ENCODE data around the gene NUDT21.
A peak's percentile ranks its signal among the peaks of the same experiment; 100 is the strongest.

NUDT21 gene

DNA sequence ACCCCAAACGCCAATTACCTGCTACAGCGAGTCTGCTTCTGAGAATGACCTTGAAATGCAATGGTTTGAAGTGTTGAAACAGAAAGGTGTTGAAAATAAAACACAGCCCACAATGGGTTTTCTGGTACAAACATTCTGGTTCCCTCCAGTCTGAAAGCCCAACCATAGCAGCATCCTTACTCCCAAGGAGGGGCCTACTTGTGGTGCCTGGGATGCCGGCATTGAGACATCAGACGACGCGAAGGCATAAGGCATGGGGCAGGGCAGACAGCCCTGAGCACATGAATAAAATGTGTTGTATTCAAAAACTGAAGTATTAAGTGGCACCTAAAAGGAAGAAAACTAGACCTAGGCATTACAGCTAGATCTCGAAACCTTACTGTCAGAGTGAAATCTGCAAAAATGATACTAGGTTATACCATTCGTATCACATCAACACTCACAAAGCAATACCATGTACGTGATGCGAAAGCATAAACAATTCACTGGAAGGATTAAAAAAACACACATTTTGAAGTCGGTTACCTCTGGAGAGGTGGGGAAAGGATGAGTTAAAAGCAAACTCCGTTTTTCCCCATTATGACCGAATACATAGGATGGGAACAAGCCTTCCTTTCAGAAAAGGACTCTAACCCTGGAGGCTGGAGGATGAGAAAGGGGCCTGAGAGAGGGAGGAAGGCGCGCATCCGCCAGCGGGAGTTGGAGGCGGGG is 702 bp downstream of the NUDT21 start:
- Histone ChIP-seq H3K4me2 (ENCODE audit: low read length, poor library complexity, severe bottlenecking) (peak overlapping the region; percentile 75), H3K27me3 (ENCODE audit: control insufficient read depth in 1 of 2, insufficient read depth in 1 of 2, low read length in 2 of 2) (no peaks in the 10 kb centered on the region), H2BK15ac (ENCODE audit: low read depth, poor library complexity, severe bottlenecking) (no peak overlapping the region), H3K36me3 (ENCODE audit: control insufficient read depth in 1 of 2, insufficient read depth in 2 of 2, low read depth in 1 of 2, low read length in 2 of 2) (peaks cover 0 to 45% of the 10 kb centered on the region in 2 experiments), H2AK5ac (ENCODE audit: low read length, severe bottlenecking) (no peak overlapping the region), H3K4me1 (ENCODE audit: control insufficient read depth, insufficient read depth, low read depth, low read length) (peaks cover 11% of the 10 kb centered on the region), H3K4me3 (ENCODE audit: insufficient read depth in 1 of 2, low read depth in 1 of 2, low read length in 2 of 2) (peak overlapping the region; percentile 91 to 93), H3K23ac (ENCODE audit: low read length in 2 of 2) (peak overlapping the region in 1 of 2 experiments; percentile 83), H3K9ac (ENCODE audit: low read length) (peak overlapping the region; percentile 95), H2AFZ (ENCODE audit: low read depth, low read length) (peak overlapping the region; percentile 92), H2BK12ac (ENCODE audit: low read length in 2 of 2) (no peak overlapping the region), H3K27ac (ENCODE audit: low read length, poor library complexity, severe bottlenecking) (no peak overlapping the region), H2BK120ac (ENCODE audit: low read depth, low read length) (no peak overlapping the region), H2BK5ac (ENCODE audit: low read depth, low read length, poor library complexity, severe bottlenecking) (peak overlapping the region; percentile 75), H3K18ac (ENCODE audit: low read depth in 1 of 2, low read length in 2 of 2) (peak overlapping the region in 1 of 2 experiments; percentile 97), H4K91ac (ENCODE audit: low read length) (no peak overlapping the region), H3K4ac (ENCODE audit: low read depth in 1 of 2, low read length in 2 of 2) (peak overlapping the region in 1 of 2 experiments; percentile 94), H4K8ac (ENCODE audit: low read length) (no peak overlapping the region), H3K79me1 (replicated peaks; ENCODE audit: low read length, poor library complexity, severe bottlenecking) (peaks cover 16% of the 10 kb centered on the region), H3K9me3 (ENCODE audit: control insufficient read depth, low read length) (no peaks in the 10 kb centered on the region), H3K14ac (ENCODE audit: low read length in 2 of 2) (no peak overlapping the region)
- WGBS = 4% methylated on average over 10 of the region's 18 CpGs
- peak; percentile 40 for DNase-seq

GRCh38 chr16:56448005-56448404 is 3.1 kb downstream of the NUDT21 start:
- Histone ChIP-seq H3K27me3 (ENCODE audit: control insufficient read depth in 1 of 2, insufficient read depth in 1 of 2, low read length in 2 of 2) (no peaks in the 10 kb centered on the region), H3K4me2 (ENCODE audit: low read length, poor library complexity, severe bottlenecking) (no peak overlapping the region), H3K4me1 (ENCODE audit: control insufficient read depth, insufficient read depth, low read depth, low read length) (peaks cover 11% of the 10 kb centered on the region), H3K18ac (ENCODE audit: low read depth in 1 of 2, low read length in 2 of 2) (no peak overlapping the region), H3K27ac (ENCODE audit: low read length, poor library complexity, severe bottlenecking) (no peak overlapping the region), H4K8ac (ENCODE audit: low read length) (no peak overlapping the region), H3K9ac (ENCODE audit: low read length) (peak overlapping the region; percentile 7), H3K23ac (ENCODE audit: low read length in 2 of 2) (no peak overlapping the region), H3K9me3 (ENCODE audit: control insufficient read depth, low read length) (no peaks in the 10 kb centered on the region), H2AFZ (ENCODE audit: low read depth, low read length) (no peak overlapping the region), H4K91ac (ENCODE audit: low read length) (no peak overlapping the region), H3K4ac (ENCODE audit: low read depth in 1 of 2, low read length in 2 of 2) (no peak overlapping the region), H2BK5ac (ENCODE audit: low read depth, low read length, poor library complexity, severe bottlenecking) (no peak overlapping the region), H3K14ac (ENCODE audit: low read length in 2 of 2) (no peak overlapping the region), H3K36me3 (ENCODE audit: control insufficient read depth in 1 of 2, insufficient read depth in 2 of 2, low read depth in 1 of 2, low read length in 2 of 2) (peaks cover 9 to 43% of the 10 kb centered on the region in 2 experiments), H2BK120ac (ENCODE audit: low read depth, low read length) (no peak overlapping the region), H3K4me3 (ENCODE audit: insufficient read depth in 1 of 2, low read depth in 1 of 2, low read length in 2 of 2) (no peak overlapping the region), H2BK15ac (ENCODE audit: low read depth, poor library complexity, severe bottlenecking) (no peak overlapping the region), H3K79me1 (replicated peaks; ENCODE audit: low read length, poor library complexity, severe bottlenecking) (peaks cover 16% of the 10 kb centered on the region), H2AK5ac (ENCODE audit: low read length, severe bottlenecking) (no peak overlapping the region), H2BK12ac (ENCODE audit: low read length in 2 of 2) (no peak overlapping the region)
- no peak for DNase-seq

DNA sequence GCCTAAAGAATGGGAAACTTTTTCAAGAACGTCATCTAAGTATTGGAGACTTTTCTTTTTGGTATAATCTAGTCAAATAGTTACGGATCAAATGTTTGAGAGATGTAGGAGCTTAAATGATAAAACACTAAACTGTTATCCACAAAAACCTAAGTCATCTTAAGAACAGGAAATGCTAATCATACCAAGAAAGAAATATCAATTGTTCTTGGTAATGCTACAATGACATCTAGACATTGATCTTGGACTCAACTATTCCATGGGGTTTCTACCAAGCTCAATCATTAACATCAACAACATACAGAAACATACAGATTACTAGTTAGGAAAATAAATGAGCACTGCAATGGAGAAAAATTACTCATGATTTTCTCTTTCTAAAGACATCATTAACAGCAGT is 3.8 kb downstream of the NUDT21 start:
- Histone ChIP-seq H3K36me3 (ENCODE audit: control insufficient read depth in 1 of 2, insufficient read depth in 2 of 2, low read depth in 1 of 2, low read length in 2 of 2) (peaks cover 9 to 50% of the 10 kb centered on the region in 2 experiments), H4K8ac (ENCODE audit: low read length) (no peak overlapping the region), H2AK5ac (ENCODE audit: low read length, severe bottlenecking) (no peak overlapping the region), H3K4me3 (ENCODE audit: insufficient read depth in 1 of 2, low read depth in 1 of 2, low read length in 2 of 2) (no peak overlapping the region), H2BK15ac (ENCODE audit: low read depth, poor library complexity, severe bottlenecking) (no peak overlapping the region), H3K4me2 (ENCODE audit: low read length, poor library complexity, severe bottlenecking) (no peak overlapping the region), H3K4me1 (ENCODE audit: control insufficient read depth, insufficient read depth, low read depth, low read length) (peaks cover 8% of the 10 kb centered on the region), H3K14ac (ENCODE audit: low read length in 2 of 2) (no peak overlapping the region), H3K27me3 (ENCODE audit: control insufficient read depth in 1 of 2, insufficient read depth in 1 of 2, low read length in 2 of 2) (no peaks in the 10 kb centered on the region), H3K4ac (ENCODE audit: low read depth in 1 of 2, low read length in 2 of 2) (no peak overlapping the region), H3K9me3 (ENCODE audit: control insufficient read depth, low read length) (no peaks in the 10 kb centered on the region), H3K27ac (ENCODE audit: low read length, poor library complexity, severe bottlenecking) (no peak overlapping the region), H3K18ac (ENCODE audit: low read depth in 1 of 2, low read length in 2 of 2) (no peak overlapping the region), H2BK12ac (ENCODE audit: low read length in 2 of 2) (no peak overlapping the region), H2AFZ (ENCODE audit: low read depth, low read length) (no peak overlapping the region), H3K9ac (ENCODE audit: low read length) (no peak overlapping the region), H2BK120ac (ENCODE audit: low read depth, low read length) (no peak overlapping the region), H3K79me1 (replicated peaks; ENCODE audit: low read length, poor library complexity, severe bottlenecking) (peaks cover 14% of the 10 kb centered on the region), H2BK5ac (ENCODE audit: low read depth, low read length, poor library complexity, severe bottlenecking) (no peak overlapping the region), H4K91ac (ENCODE audit: low read length) (no peak overlapping the region), H3K23ac (ENCODE audit: low read length in 2 of 2) (no peak overlapping the region)
- 83% methylated on average over 1 of the region's 2 CpGs for WGBS
- DNase-seq = no peak

GRCh38 chr16:56438038-56438437 is 13.1 kb downstream of the NUDT21 start:
- Histone ChIP-seq H2AK5ac (ENCODE audit: low read length, severe bottlenecking) (no peak overlapping the region), H2BK5ac (ENCODE audit: low read depth, low read length, poor library complexity, severe bottlenecking) (no peak overlapping the region), H4K91ac (ENCODE audit: low read length) (no peak overlapping the region), H3K23ac (ENCODE audit: low read length in 2 of 2) (no peak overlapping the region), H2BK12ac (ENCODE audit: low read length in 2 of 2) (no peak overlapping the region), H3K4me2 (ENCODE audit: low read length, poor library complexity, severe bottlenecking) (no peak overlapping the region), H3K9ac (ENCODE audit: low read length) (no peak overlapping the region), H3K4ac (ENCODE audit: low read depth in 1 of 2, low read length in 2 of 2) (no peak overlapping the region), H2AFZ (ENCODE audit: low read depth, low read length) (no peak overlapping the region), H3K27me3 (ENCODE audit: control insufficient read depth in 1 of 2, insufficient read depth in 1 of 2, low read length in 2 of 2) (no peaks in the 10 kb centered on the region), H3K4me1 (ENCODE audit: control insufficient read depth, insufficient read depth, low read depth, low read length) (peaks cover 1% of the 10 kb centered on the region), H3K27ac (ENCODE audit: low read length, poor library complexity, severe bottlenecking) (no peak overlapping the region), H3K18ac (ENCODE audit: low read depth in 1 of 2, low read length in 2 of 2) (no peak overlapping the region), H2BK15ac (ENCODE audit: low read depth, poor library complexity, severe bottlenecking) (no peak overlapping the region), H3K14ac (ENCODE audit: low read length in 2 of 2) (no peak overlapping the region), H4K8ac (ENCODE audit: low read length) (no peak overlapping the region), H3K79me1 (replicated peaks; ENCODE audit: low read length, poor library complexity, severe bottlenecking) (peaks cover 21% of the 10 kb centered on the region), H3K4me3 (ENCODE audit: insufficient read depth in 1 of 2, low read depth in 1 of 2, low read length in 2 of 2) (no peak overlapping the region), H3K36me3 (ENCODE audit: control insufficient read depth in 1 of 2, insufficient read depth in 2 of 2, low read depth in 1 of 2, low read length in 2 of 2) (peaks cover 20 to 81% of the 10 kb centered on the region in 2 experiments), H3K9me3 (ENCODE audit: control insufficient read depth, low read length) (no peaks in the 10 kb centered on the region), H2BK120ac (ENCODE audit: low read depth, low read length) (no peak overlapping the region)
- no peak for DNase-seq
- 92% methylated on average over 1 of the region's 1 CpG for WGBS
